Inflammatory macrophage (primary cell): ENCODE results near the gene CEP131.

ENCODE experiments used
- DNase-seq, 2 donors: peaks; one replicate each; pipeline ENCODE4 v3.0.0-alpha.2; 2020 to 2022

The CEP131 gene

GRCh38 chr17:81221842-81222619 is 734 bp downstream of the CEP131 start:
- no peak for DNase-seq

- DNase-seq, result no peak
Measured at GRCh38 chr17:81221371-81221841, 1.4 kb downstream of the CEP131 start.

- DNase-seq, result no peak
Measured at GRCh38 chr17:81219476-81220180, 3.1 kb downstream of the CEP131 start.

- DNase-seq, result no peak
Measured at GRCh38 chr17:81218991-81219390, 3.8 kb downstream of the CEP131 start.

GRCh38 chr17:81218459-81218858 is 4.3 kb downstream of the CEP131 start:
- no peak for DNase-seq

GRCh38 chr17:81217491-81217890 is 5.3 kb downstream of the CEP131 start:
- no peak for DNase-seq

- DNase-seq, result no peak
Measured at GRCh38 chr17:81213978-81214377, 8.8 kb downstream of the CEP131 start.

GRCh38 chr17:81212365-81212764 is 10.4 kb downstream of the CEP131 start:
- no peak for DNase-seq

- DNase-seq, result peak in 1 of 2 donors; percentile 21
Measured at GRCh38 chr17:81210868-81211267, 11.9 kb downstream of the CEP131 start.

- no peak for DNase-seq
Measured at GRCh38 chr17:81210466-81210865, 12.3 kb downstream of the CEP131 start.

- no peak for DNase-seq
Measured at GRCh38 chr17:81209141-81209540, 13.6 kb downstream of the CEP131 start.

GRCh38 chr17:81208651-81209050 is 14.1 kb downstream of the CEP131 start:
- DNase-seq, result no peak

GRCh38 chr17:81207610-81208581 is 14.9 kb downstream of the CEP131 start:
- DNase-seq, result no peak

GRCh38 chr17:81206657-81207056 is 16.1 kb downstream of the CEP131 start:
- DNase-seq, result no peak

GRCh38 chr17:81206166-81206565 is 16.6 kb downstream of the CEP131 start:
- DNase-seq, result no peak

- DNase-seq, result no peak
Measured at GRCh38 chr17:81204578-81204977, 18.2 kb downstream of the CEP131 start.

GRCh38 chr17:81203136-81203535 is 19.6 kb downstream of the CEP131 start:
- DNase-seq, result no peak

GRCh38 chr17:81202318-81202717 is 20.4 kb downstream of the CEP131 start:
- DNase-seq, result no peak

- peak; percentile 90 to 91 for DNase-seq
Measured at GRCh38 chr17:81200695-81201580, 21.8 kb downstream of the CEP131 start.

GRCh38 chr17:81200201-81200600 is 22.6 kb downstream of the CEP131 start:
- no peak for DNase-seq

GRCh38 chr17:81199482-81199830 is 23.3 kb downstream of the CEP131 start:
- DNase-seq, result no peak
